Activated T-cell treated with anti-CD3 and anti-CD28 coated beads for 24 hours (primary cell): ENCODE results near the gene HYDIN.

ENCODE experiments used
- DNase-seq: peaks from one replicate; pipeline ENCODE4 v3.0.0-alpha.2; 2020; ENCODE audit warnings: low read depth

The HYDIN gene

DNA sequence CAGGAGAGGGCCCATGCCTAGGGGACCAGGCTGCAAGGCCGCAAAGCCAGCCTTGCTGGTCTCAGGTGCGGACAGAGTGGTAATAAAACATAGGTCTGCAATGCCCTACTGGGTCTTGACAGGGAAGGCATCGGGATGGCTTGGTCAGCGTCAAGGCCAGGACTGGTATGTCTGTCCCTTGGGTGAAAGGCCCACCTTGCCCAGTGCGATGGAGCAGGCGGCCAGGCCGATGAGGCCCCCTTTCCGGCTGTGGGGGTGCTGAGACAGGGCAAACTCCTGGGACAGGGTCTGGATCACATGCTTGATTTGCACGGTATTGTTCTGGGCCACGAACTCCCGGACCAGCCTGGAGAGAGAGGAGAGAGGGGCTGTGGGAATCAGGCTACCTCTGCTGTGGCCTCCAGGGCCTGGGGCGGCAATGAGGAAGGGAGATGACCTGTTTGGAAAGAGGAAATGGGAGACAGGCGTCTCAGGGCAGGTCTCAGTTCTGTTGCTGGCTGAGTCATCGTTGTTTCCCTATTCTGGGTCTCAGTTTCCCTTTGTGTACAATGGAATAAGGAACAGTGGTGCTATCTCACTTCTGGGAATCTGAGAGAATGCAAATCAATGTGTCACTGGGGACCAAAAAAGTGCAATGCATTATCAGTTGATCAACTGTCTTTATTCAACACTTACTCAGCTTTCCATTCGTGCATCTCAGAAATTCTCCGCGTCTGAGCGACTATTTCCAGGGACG lies 444.3 kb downstream of the HYDIN start:
- no peak for DNase-seq

DNA sequence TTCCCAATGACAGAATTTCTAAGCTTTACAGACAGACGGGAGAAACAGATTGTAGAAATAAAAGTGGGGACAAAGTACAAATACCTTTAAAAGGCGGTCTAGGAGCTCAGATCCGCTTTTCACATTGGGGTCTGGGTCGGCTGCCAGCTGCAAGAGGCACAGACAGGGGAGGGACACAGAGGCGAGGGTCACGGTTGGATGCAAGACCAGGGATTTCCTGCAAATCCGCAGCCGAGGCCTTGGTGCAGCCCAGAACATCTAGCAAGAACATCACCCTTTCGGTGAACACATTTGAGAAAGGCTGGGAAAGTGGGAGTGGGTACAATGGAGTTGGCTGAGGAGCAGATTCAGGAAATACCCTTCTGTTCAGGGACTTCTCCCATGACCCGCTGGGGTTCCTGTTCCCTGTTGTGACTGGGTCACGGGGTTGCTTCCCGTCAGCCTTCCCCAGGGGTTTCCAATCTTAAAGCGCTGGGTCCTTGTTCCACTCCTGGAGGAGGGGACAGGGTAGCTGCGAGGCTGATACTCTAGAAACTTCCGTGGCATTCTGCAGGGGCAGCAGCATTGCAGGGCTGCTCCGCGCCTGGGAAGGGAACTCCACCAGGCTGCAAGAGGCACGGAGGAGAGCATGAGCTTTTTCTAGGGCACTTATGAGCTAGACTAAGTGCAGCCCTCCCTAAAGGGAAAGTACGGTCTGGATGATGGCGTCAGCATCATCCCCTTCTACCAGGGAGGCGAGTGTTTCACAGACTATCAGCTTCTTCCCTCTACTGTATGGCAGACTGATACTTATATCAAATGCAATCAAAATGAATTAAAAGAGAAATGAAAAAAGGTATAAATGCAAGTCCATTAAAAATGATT lies 445.6 kb downstream of the HYDIN start:
- no peak for DNase-seq

DNA sequence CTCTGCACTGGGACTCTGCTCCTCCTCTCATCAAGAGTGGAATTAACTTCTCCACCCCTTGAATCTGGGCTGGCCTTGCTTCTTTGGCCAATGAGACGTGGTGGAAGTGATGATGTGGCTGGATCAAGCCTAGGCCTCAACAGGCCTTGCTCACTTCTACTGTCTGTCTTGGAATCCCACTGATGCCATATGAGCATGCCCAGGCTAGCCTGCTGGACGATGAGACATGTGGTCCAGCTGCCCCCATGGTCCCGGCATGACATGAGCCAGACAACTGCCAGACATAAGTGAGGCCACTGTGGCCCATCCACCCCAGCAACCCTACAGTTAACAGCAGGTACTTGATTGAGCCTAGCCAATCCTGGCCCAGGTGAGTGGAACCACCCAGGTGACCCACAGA lies 448.3 kb downstream of the HYDIN start:
- no peak for DNase-seq

DNA sequence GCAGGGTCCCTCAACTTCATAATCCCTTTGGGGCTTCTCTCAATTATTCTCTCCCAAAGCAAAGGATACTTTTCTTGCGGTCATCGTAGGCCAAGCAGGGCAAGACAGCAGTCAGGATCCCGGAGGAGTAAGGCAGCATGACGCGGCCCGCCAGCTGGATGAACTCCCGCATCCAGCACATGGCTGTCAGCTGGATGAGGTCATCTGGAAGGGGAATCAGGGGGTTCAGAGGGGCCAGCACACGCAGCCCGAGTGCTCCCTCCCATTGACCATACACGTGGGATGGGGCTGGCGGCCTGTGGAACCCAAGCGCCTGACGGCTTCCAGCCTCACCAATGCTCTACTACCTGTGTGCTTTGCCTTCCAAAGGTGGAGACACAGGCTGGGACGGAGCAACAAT lies 448.7 kb downstream of the HYDIN start:
- DNase-seq: no peak

DNA sequence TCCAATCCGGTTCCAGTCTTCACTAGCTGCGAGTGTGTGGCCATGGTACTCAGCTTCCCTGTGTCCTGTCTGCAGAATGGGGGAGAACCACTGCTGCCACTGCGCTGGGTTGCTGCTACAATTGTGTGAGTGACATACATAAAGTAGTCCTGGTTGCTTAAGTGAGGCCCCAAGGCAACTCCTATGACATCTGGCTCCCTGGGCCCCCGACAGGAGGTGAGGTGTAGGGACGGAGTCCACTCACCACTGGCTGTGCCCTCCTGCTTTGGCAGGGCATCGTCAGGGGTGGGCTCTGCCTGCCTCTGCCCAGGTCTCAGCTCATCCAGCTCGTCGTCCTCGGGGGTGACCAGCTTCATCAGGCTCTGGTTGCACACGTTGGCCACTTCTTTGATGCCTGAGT lies 450.0 kb downstream of the HYDIN start:
- DNase-seq: no peak

DNA sequence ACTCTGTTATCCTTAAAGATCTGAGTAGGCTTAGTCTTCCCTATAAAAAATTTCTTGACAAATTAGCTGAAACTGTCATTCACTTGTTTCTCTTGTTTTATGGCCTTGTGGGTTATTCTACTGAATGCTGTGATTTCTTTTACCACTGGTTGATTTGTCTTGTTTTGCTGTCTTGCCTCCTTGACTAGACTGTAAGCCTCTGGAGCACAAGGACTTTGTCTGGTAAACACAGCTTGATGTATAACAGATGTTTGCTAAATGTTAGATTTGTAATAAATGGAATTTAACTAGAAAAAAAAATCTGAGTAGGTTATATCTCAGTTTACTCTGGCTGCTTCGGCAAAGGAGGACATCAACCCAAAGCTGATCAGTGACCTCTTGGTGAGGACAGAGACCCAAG lies 451.2 kb downstream of the HYDIN start:
- no peak for DNase-seq

DNA sequence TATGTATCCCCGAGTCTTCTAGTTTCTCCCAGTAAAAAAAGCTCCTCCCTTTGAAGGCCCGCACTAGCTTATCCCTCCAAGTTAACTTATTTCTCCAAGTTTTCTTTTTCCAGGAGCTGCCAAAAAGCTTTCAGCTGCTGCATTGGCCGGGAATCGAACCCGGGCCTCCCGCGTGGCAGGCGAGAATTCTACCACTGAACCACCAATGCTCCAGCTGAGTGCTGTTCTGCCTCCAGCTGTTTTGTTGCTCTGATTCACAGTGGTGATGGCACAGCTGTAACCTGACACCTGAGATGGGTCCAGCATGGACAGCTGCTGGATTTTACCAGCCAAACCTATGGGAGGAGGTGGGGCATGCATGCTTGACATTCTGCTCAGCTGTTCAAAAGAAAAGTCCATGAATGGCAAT lies 451.6 kb downstream of the HYDIN start:
- DNase-seq: no peak

DNA sequence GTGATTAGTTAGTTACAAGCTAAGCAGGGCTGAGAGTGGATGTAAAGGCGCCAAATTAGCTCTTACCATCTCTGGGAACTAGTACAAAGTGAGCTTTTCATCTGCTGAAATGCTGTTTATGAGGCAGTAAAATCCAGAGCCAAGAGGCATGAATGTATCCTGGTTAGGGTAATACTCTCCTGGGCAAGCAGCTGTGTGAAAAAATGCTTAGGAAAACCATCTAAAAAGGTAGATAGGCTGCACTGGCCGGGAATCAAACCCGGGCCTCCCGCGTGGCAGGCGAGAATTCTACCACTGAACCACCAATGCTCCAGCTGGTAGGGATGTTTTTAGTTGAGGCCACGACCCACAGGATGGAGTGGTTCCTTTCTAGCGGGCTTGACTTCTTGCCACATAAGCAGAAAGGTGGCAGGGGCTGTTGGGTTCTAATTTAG lies 452.5 kb downstream of the HYDIN start:
- no peak for DNase-seq

DNA sequence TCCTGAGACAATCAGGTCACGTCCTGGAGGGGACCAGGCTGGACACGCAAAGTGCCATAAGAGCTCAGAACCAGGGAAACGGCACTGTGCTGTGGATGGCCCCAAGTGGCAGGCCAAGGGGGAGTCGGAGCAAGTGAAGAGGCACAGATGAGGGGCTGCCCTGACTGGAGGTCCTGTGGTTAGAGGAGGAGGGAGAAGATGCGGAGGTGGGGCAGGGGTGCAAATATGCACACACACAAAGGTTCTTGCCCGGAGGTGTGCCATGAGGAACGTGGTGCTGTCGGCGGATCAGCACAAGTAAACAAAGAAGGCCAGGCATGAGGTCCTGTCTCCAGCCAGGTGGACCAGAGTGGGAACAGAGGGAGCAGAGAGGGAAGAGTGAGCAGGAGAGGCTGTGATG lies 453.0 kb downstream of the HYDIN start:
- DNase-seq: no peak

DNA sequence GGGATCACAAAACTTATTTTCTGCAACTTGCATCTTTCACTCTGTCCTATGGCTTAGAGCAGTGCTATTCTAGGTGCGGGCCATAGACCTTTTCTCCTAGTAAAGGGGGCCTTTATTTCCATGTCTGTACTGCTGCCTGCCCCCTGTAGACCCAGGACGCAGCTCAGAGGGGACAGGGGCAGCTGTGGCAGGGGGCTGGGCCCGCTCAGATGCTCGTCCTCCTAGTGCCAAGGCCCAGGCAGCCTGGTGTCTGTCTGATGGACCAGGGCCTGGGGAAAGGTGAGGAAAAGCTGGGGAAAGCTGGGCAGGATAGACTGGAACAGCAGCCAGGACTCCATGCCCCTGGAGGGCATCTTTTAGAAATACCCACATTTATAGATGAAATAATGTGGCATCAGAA lies 455.1 kb downstream of the HYDIN start:
- no peak for DNase-seq

DNA sequence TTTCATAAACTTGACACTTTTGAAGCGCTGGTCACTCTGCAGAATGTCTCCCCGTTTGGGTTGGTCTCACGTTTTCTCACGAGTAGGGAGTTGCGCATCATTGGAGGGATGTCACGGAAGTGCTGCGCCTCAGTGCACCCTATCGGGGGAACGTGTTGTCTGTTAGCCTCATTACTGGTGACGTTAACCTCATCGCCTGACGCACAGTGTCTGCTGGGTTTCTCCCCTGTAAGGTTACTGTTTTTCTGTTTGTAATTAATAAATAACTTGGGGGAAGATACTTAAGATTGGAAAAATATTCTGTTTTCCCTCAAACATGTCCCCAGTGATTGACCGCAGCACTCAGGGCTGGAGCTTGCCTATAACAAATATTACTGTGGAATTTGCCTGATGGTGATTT lies 456.3 kb downstream of the HYDIN start:
- no peak for DNase-seq

DNA sequence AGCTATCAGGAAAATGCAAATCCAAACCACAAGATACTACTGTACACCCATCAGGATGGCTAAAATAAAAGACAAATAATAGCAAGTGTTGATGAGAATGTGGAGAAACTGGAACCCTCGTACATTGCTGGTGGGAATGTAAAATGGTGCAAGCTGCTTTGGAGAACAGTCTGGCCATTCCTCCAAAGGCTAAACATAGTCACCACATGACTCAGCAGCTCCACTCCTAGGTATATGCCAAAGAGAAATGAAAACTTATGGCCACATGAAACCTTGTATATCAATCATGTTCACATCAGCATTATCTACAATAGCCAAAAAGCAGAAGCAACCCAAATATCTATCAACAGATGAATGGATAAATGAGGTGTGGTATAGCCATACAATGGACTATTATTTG lies 458.0 kb downstream of the HYDIN start:
- DNase-seq: no peak

DNA sequence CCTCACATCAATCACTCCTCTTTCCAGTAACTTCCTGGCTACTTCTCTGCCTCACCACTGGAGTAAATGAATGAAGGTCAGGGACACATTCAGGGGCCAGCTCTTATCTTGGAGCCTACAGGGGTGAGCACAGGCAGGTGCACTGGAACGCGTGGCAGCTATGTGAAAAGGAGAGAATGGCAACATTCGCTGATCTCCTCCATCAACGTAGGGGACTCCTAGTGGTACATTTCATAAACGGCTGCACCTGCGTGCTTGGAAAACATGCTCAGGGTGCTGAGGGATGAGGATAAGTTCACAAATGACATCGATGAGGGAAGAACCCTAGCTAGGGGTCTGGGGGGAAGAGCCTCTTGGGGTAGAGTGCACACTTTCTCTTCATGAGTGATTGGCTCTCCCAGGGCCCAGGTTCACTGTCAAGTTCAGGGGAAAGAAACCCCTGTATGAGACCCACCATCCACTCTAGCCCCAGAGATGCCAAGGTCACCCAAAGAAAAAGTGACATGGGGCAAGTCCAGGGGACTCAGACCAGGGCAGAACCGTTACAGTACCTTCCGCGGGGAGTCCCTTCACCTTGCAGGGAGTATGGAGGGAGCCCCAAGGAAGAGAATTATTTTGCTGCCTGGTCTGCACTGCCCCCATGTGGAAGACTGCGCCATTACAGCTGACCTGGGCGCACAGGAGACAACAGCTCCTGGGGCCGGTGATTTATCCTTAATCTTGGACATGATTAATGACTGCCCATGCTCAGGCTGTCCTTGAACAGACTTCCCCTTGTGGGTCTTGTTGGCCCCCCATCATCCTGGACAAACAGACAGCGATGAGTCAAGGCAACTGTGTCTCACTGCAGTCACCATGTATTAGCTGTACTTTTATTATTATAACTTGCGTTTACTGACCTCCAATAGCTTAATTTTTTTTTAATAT lies 459.6 kb downstream of the HYDIN start:
- DNase-seq: peak; percentile 41

DNA sequence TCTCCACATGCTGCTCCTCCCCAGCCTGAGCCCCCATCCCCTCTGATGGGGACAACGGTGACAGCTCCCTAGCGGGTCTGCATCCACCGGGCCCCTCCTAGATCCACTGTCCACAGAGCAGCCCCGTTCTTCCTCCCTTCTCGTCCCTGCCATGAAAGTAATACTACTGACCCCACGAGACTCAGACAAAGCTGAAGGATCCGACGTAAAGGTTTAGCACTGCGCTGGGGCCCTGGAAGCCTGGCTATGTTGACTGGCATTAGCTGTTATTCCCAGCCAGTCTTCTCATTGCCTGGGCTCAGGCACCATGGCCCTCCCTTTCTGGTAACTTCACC lies 460.3 kb downstream of the HYDIN start:
- DNase-seq: no peak

DNA sequence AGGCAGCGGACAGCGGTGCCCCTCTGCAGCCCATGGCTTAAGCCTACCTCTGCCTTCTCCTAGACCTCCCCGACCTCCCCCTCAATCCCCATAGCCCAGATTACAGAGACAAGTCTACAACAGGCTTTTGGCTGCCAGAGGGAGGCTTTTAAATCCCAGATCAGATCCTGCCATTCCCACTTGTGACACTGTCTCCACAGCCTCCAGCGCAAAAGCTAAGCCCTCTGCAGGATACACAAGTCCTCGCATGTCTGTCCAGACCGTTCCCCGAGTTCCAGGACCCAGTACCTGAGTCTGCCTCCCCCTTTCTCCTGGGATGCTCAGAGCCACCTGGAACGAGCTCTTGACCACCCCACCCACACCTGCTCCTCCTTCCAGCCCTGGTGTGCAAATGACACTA lies 460.8 kb downstream of the HYDIN start:
- no peak for DNase-seq

DNA sequence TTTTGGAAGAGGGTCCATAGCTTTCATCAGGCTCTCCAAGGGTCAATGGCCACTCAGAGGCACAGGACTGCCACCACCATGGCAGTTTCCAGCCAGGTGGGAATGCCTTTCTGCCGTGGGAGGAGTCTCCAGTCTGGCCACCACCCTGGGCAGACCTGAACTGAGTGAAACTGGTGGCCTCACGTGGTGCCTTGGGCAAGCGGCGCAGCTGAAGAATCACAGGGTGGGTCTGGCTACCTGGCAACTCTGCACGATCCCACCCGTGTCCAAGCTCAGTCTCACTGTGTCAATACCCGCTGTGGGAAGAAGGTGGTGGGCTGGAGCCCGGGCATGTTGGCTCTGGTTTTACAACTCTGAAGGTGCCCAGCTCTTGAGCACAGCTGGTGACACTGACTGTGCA lies 461.4 kb downstream of the HYDIN start:
- DNase-seq: no peak

DNA sequence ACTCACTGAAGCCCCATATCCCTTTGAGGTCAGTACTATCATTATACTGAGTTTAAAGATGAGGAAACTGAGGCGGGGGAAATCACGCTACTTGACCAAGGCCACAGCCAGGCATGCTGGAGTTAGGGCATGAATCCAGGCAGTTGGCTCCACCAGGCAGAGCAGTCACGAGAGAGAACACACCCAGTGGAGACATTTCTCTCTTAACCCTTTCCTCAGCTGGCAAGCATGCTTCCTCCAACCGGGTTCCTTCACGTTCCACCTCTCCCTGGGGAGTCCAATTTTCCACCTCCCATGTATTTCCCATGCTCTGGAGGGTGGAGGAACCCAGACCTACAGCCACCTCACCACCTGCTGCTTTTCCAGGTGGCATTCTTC lies 462.3 kb downstream of the HYDIN start:
- DNase-seq: no peak

DNA sequence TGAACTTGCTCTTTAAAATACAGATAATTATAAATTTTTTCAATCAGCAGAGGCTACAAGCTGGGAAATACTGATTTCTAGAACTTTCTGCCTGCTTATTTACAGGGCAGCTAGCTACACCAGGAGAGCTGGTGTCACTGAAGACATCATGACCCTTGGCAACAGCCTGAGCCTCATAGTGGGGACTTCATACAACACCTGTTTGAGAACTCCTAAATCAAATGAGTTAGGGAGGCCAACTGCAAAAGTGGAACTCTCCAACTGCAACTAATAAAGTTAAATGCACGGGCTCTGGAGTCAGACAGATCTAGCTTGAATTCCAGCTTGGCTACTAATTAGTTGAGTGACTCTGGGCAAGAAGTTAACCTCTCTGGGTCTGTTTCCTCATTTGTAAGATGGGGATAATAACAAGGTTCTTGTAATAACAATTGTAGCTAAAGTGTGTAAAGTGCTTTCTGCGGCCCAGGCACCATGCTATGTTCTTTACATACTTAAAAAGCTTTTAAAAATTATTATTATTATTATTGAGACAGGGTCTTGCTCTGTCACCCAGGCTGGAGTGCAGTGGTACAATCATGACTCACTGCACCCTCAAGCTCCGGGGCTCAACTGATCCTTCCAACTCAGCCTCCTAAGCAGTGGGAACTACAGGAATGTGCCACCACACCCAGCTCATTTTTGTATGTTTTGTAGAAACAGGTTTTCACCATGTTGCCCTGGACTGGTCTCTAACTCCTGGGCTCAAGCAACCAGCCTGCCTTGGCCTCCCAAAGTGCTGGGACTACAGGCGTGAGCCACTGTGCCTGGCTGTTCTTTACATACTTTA lies 462.9 kb downstream of the HYDIN start:
- no peak for DNase-seq

DNA sequence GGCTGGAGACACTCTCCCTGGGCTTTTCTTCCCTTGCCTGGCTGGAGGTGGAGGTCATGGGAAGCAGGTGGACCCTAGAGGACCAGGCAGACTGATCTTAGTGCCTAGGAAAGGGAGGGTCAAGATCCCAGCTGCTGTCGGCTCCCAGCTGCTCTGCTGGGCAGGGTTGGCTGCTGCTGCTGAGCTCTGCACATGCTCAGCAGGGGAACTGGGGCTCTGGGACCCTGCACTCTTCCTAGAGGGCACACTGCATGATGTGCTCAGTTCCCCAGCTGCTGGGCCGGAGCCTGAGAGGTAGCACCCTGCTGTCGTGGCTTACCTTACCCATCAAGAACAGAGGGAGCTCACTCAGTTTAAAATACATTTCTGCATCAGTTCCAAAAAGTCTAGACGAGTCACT lies 463.9 kb downstream of the HYDIN start:
- DNase-seq: no peak

DNA sequence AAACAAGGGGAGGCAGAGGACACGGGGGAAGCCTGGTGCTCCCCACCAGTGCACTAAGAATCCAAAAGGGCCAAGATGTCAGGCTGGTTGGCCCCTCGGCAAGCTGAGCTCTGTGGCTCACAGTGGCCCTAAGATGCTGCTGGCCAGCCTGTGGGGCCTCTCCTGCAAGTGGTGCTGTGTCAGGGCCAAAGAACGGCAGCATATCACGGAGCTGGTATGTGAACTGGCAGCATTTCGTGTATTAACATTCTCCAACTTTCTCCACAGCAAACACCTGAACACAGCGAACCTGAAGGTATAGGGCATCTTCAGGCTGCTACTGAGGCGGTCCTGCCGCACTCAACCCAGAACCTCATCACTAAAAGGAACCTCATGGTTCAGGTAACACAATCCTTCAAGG lies 464.3 kb downstream of the HYDIN start:
- DNase-seq: no peak

DNA sequence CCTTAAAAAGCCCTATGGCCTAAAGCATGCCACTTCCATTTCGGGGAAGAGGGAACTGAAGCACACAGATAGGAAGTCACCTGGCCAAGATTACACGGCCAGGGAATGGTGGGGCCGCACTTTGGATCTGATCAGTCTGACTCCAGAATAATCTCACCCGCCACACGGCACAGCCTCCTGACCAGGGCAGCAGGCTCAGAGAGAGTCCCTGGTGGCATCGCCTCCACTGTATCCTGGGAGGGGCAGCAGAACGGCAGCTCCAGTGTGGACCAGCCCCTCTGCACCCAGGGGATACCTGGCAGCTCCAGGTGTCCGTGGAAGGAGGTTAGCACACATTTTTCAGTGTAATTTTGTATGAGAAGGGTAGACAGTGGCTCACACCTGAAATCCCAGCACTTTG lies 465.0 kb downstream of the HYDIN start:
- DNase-seq: no peak

DNA sequence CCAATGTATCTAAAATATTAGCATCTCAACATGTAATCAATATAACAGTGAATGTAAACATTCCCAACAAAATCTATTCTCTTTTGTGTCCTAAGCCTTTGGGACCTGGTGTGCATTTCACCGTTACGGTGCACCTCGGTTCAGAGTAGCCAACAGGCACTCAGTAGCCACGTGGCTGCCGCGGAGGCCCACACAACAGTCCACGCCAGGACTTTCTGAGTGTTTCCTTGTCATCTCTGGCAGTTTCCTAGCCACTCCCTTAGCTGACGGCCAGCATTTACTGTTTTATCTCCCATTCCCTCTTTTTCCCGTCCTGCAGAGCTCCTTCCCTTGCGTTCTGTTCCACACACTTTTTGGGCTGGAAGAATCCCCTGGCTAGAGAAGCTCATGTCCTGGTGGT lies 465.9 kb downstream of the HYDIN start:
- no peak for DNase-seq
